Mesothelial cell of epicardium (in vitro differentiated cells): Measurements from ENCODE around the gene CCDC91. TPM values are rescaled to one million over a fixed set of nuclear protein-coding genes. Genes with fewer than 3 reads are reported as not detected.

ENCODE experiments used
- DNase-seq, 2 experiments: peaks; one replicate each; pipeline ENCODE4 v3.0.0; 2021; ENCODE audit warnings: low spot score in 2 of 2; ENCODE audit not compliant: unreplicated experiment in 2 of 2
- H3K27ac Mint-ChIP-seq: 2 replicates; pipeline ENCODE4 v1.8.0; 2021; ENCODE audit warnings: mixed read lengths
- H3K27me3 Mint-ChIP-seq: 2 replicates; pipeline ENCODE4 v1.8.0; 2021; ENCODE audit warnings: low read depth, mixed read lengths
- H3K36me3 Mint-ChIP-seq: 2 replicates; pipeline ENCODE4 v1.8.0; 2021; ENCODE audit warnings: mixed read lengths
- H3K4me1 Mint-ChIP-seq: 2 replicates; pipeline ENCODE4 v1.8.0; 2021; ENCODE audit warnings: mixed read lengths
- H3K4me3 Mint-ChIP-seq: 2 replicates; pipeline ENCODE4 v1.8.0; 2021; ENCODE audit warnings: mild to moderate bottlenecking, moderate library complexity, mixed read lengths
- H3K9me3 Mint-ChIP-seq: 2 replicates; pipeline ENCODE4 v1.8.0; 2021; ENCODE audit warnings: mixed read lengths
- total RNA-seq: library from RNA; stranded (reverse); gene quantifications from 3 replicates; pipeline ENCODE4 v1.2.1, GENCODE V29; 2021
- TF ChIP-seq, protein P1 (sequence below): fragments of 200-600 bp; sonication (generic); IDR thresholded peaks from one replicate; pipeline ENCODE4 v1.5.0; 2021; ENCODE audit warnings: antibody characterized with exemption; ENCODE audit not compliant: unreplicated experiment

CCDC91 gene
- total RNA-seq, 1 donor from 2014 or later = 30.7 TPM

DNA sequence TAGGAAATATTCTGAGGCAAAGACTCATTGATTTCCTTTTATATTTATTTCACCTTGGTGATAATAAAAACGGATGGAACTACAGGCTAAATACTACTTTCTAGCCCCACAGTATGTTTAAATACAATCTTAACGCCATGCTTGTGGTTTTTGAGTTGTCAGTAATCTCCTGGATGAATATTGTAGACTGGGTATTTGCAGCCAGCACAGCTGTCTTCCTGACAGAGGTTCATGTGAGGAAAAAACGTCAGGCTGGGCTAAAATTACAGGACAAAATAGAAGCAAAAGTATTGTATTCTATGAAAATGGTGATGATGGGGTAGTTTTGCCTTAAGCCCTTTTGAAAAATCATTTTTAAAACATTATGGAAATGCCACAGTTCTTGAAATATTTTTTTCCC is 140.9 kb downstream of the CCDC91 start:
- Mint-ChIP-seq H3K4me3 (no peak overlapping the region), H3K4me1 (peaks cover 8% of the 10 kb centered on the region), H3K27ac (no peak overlapping the region), H3K9me3 (peaks cover 11% of the 10 kb centered on the region), H3K36me3 (peaks cover 12% of the 10 kb centered on the region), H3K27me3 (no peaks in the 10 kb centered on the region)
- TF ChIP-seq, protein P1, sequence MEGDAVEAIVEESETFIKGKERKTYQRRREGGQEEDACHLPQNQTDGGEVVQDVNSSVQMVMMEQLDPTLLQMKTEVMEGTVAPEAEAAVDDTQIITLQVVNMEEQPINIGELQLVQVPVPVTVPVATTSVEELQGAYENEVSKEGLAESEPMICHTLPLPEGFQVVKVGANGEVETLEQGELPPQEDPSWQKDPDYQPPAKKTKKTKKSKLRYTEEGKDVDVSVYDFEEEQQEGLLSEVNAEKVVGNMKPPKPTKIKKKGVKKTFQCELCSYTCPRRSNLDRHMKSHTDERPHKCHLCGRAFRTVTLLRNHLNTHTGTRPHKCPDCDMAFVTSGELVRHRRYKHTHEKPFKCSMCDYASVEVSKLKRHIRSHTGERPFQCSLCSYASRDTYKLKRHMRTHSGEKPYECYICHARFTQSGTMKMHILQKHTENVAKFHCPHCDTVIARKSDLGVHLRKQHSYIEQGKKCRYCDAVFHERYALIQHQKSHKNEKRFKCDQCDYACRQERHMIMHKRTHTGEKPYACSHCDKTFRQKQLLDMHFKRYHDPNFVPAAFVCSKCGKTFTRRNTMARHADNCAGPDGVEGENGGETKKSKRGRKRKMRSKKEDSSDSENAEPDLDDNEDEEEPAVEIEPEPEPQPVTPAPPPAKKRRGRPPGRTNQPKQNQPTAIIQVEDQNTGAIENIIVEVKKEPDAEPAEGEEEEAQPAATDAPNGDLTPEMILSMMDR = no peak
- no peak for DNase-seq

DNA sequence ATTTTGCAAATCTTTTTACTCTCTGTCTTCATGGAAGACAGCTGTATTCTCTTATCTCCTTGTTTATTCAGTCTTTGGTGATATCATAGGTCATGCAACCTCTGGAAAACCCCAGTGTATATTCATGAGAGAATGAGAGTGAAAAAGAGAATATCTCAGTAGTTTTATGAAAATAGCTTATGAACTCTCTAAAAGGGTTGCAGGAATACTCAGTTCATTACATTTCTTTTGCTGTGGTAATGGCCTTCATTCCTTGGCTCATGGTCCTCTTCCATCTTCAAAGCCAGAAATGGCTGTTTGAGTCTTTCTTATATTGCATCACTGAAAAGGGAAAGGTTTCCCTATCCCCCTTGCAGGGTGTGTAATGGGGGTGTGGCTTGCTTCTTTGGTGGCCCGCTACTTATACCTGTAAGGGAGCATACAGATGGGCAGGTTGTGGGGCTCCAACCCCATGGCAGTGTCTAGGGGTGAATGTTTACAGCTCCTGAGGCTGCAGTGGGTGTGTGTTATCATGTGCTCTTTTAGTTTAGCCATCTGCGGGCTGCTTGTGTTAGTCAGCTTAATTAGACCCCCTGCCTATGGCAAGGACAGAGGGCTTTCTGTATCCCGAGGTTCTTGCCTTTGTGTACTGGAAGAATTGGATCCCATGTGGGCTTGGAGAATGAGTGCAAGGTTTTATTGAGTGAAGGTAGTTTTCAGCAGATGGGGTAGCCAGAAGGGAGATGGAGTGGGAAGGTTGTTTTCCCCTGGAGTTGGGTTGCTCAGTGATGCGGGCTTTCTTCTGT is 150.2 kb downstream of the CCDC91 start:
- H3K4me1 Mint-ChIP-seq = no peaks in the 10 kb centered on the region
- H3K27ac Mint-ChIP-seq = no peak overlapping the region
- TF ChIP-seq, protein P1 = no peak
- no peak for DNase-seq
- H3K36me3 Mint-ChIP-seq = no peaks in the 10 kb centered on the region
- no peak overlapping the region for H3K4me3 Mint-ChIP-seq
- H3K27me3 Mint-ChIP-seq = no peaks in the 10 kb centered on the region
- no peaks in the 10 kb centered on the region for H3K9me3 Mint-ChIP-seq

GRCh38 chr12:28343713-28344112 is 153.5 kb downstream of the CCDC91 start:
- no peaks in the 10 kb centered on the region for H3K4me1 Mint-ChIP-seq
- H3K36me3 Mint-ChIP-seq = peaks cover 5% of the 10 kb centered on the region
- no peak overlapping the region for H3K4me3 Mint-ChIP-seq
- H3K27me3 Mint-ChIP-seq = no peaks in the 10 kb centered on the region
- DNase-seq = no peak
- TF ChIP-seq, protein P1 = no peak
- no peak overlapping the region for H3K27ac Mint-ChIP-seq
- no peaks in the 10 kb centered on the region for H3K9me3 Mint-ChIP-seq

GRCh38 chr12:28346567-28346966 is 156.3 kb downstream of the CCDC91 start:
- DNase-seq = no peak
- peaks cover 12% of the 10 kb centered on the region for H3K36me3 Mint-ChIP-seq
- TF ChIP-seq, protein P1 = no peak
- H3K4me3 Mint-ChIP-seq = no peak overlapping the region
- H3K27ac Mint-ChIP-seq = no peak overlapping the region
- H3K9me3 Mint-ChIP-seq = peaks cover 2% of the 10 kb centered on the region
- H3K4me1 Mint-ChIP-seq = no peaks in the 10 kb centered on the region
- no peaks in the 10 kb centered on the region for H3K27me3 Mint-ChIP-seq

GRCh38 chr12:28349196-28349595 is 158.9 kb downstream of the CCDC91 start:
- H3K27me3 Mint-ChIP-seq = no peaks in the 10 kb centered on the region
- peaks cover 22% of the 10 kb centered on the region for H3K9me3 Mint-ChIP-seq
- no peaks in the 10 kb centered on the region for H3K4me1 Mint-ChIP-seq
- H3K27ac Mint-ChIP-seq = no peak overlapping the region
- H3K4me3 Mint-ChIP-seq = no peak overlapping the region
- TF ChIP-seq, protein P1 = no peak
- H3K36me3 Mint-ChIP-seq = peaks cover 34% of the 10 kb centered on the region
- DNase-seq = no peak
